Stomach (tissue), 9 donors: ENCODE measurements around the gene SCAMP1. TPM values are rescaled to one million over a fixed set of nuclear protein-coding genes. Genes with fewer than 3 reads are reported as not detected.
A peak's percentile ranks its signal among the peaks of the same experiment; 100 is the strongest.

Source experiments
- DNase-seq, 2 donors: peaks; one replicate each; pipeline versions ENCODE4 v3.0.0 to v3.0.0-alpha.2; 2013 to 2019
- H3K27ac ChIP-seq, 5 donors: fragments of 200-600 bp in 4 of 5; sonication (generic) in 4 of 5; one replicate each; pipeline ENCODE4 v1.5.1; 2013 to 2019; ENCODE audit warnings: mild to moderate bottlenecking in 1 of 5, moderate library complexity in 1 of 5
- H3K27me3 ChIP-seq, 3 donors: fragments of 200-600 bp; sonication (generic); one replicate each; pipeline ENCODE4 v1.5.1; 2017 to 2019; ENCODE audit warnings: mixed run types in 1 of 3
- H3K36me3 ChIP-seq, 4 donors: fragments of 200-600 bp; sonication (generic); 1 replicate in 3 of 4; 2 replicates in 1 of 4; pipeline ENCODE4 v1.5.1; 2016 to 2019
- H3K4me1 ChIP-seq, 4 donors: fragments of 200-600 bp; sonication (generic); one replicate each; pipeline ENCODE4 v1.5.1; 2016 to 2019
- H3K4me3 ChIP-seq, 4 donors: fragments of 200-600 bp; sonication (generic) in 3 of 4; one replicate each; pipeline ENCODE4 v1.5.1; 2016 to 2019; ENCODE audit warnings: mild to moderate bottlenecking in 1 of 4
- H3K9me3 ChIP-seq, 4 donors: fragments of 200-600 bp; sonication (generic); one replicate each; pipeline ENCODE4 v1.5.1; 2016 to 2019
- EP300 ChIP-seq: sonication (generic); formaldehyde crosslinking; IDR thresholded peaks from one replicate; pipeline ENCODE4 v1.6.1; 2017; ENCODE audit warnings: antibody characterized with exemption
- POLR2A ChIP-seq, 4 donors: fragments of 450-650 bp; IDR thresholded peaks; one replicate each; pipeline ENCODE4 v1.6.1; 2016; ENCODE audit warnings: antibody characterized with exemption in 4 of 4, control low read depth in 2 of 4, mild to moderate bottlenecking in 1 of 4, moderate library complexity in 1 of 4
- POLR2AphosphoS5 ChIP-seq, 3 donors: sonication (generic); formaldehyde crosslinking; IDR thresholded peaks; one replicate each; pipeline ENCODE4 v1.6.1; 2016; ENCODE audit warnings: antibody characterized with exemption in 3 of 3
- WGBS, 5 donors: extraction: QIAGEN DNeasy Blood & Tissue Kit in 3 of 5; methylation state at CpG; one replicate each; pipeline versions ENCODE4 v1.1.5 to v1.1.7; 2013 to 2018; 5-methylcytosine and 5-hydroxymethylcytosine counted together
- intact Hi-C: fragments of 100-400 bp; cut with DNase I; formaldehyde crosslinking; loops from one replicate; pipeline ENCODE4 v1.15.1; 2023; ENCODE audit warnings: low total_unique reads
- polyA plus RNA-seq, 3 donors: library from polyadenylated mRNA; stranded (reverse); fragments of 200-250 nt; gene quantifications; one replicate each; pipeline ENCODE4 v1.2.3, GENCODE V29; 2013
- total RNA-seq, 5 donors: library from RNA; depleted of rRNA; stranded (reverse); fragments of >200 nt; gene quantifications; one replicate each; pipeline versions ENCODE4 v1.1.0 to v1.2.3, GENCODE V29; 2014 to 2016
- TF ChIP-seq, protein P1 (sequence below), 7 experiments: fragments of 450-650 bp in 4 of 7; fragments of 200-600 bp in 3 of 7; sonication (generic) in 3 of 7; IDR thresholded peaks; one replicate each; pipeline ENCODE4 v1.5.1; 2016 to 2019; ENCODE audit warnings: antibody characterized with exemption in 7 of 7, control low read depth in 2 of 7, mild to moderate bottlenecking in 1 of 7
- donor health status: healthy with polysubstance abuse.
- donor health status: Bipolar disorder and iron deficiency.
- donor health status: healthy.

SCAMP1 gene
- total and polyA plus RNA-seq, 8 donors, result 7.2 to 77.3 (median 14.7) TPM

DNA sequence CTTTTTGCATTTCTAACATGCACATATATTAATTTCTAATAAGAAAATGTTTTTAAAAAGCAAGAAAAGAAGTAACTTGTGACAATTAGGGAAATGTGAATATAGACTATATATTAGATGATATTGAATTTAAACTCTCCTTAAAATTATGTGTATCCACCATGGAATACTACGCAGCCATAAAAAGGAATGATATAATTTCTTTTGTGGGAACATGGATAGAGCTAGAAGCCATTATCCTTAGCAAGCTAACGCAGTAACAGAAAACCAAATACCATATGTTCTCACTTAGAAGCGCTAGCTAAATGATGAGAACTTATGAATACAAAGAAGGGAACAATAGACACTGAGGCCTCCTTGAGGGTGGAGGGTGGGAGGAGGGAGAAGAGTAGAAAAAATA is 42.1 kb upstream of the SCAMP1 start:
- Histone ChIP-seq H3K27ac (no peak overlapping the region), H3K4me3 (no peak overlapping the region), H3K9me3 (no peaks in the 10 kb centered on the region), H3K36me3 (no peaks in the 10 kb centered on the region), H3K4me1 (no peaks in the 10 kb centered on the region), H3K27me3 (no peaks in the 10 kb centered on the region)
- intact Hi-C loops, result no loop called here
- WGBS, 5 donors, result 92 to 98% (median 95%) methylated on average over 3 of the region's 3 CpGs
- DNase-seq, result no peak
- TF ChIP-seq EP300, result no peak
- TF ChIP-seq, protein P1, sequence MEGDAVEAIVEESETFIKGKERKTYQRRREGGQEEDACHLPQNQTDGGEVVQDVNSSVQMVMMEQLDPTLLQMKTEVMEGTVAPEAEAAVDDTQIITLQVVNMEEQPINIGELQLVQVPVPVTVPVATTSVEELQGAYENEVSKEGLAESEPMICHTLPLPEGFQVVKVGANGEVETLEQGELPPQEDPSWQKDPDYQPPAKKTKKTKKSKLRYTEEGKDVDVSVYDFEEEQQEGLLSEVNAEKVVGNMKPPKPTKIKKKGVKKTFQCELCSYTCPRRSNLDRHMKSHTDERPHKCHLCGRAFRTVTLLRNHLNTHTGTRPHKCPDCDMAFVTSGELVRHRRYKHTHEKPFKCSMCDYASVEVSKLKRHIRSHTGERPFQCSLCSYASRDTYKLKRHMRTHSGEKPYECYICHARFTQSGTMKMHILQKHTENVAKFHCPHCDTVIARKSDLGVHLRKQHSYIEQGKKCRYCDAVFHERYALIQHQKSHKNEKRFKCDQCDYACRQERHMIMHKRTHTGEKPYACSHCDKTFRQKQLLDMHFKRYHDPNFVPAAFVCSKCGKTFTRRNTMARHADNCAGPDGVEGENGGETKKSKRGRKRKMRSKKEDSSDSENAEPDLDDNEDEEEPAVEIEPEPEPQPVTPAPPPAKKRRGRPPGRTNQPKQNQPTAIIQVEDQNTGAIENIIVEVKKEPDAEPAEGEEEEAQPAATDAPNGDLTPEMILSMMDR (IDR thresholded peaks at IDR 0.05), result no peak
- TF ChIP-seq POLR2AphosphoS5 (IDR thresholded peaks at IDR 0.05), result no peak
- no peak for TF ChIP-seq POLR2A (IDR thresholded peaks at IDR 0.05)

DNA sequence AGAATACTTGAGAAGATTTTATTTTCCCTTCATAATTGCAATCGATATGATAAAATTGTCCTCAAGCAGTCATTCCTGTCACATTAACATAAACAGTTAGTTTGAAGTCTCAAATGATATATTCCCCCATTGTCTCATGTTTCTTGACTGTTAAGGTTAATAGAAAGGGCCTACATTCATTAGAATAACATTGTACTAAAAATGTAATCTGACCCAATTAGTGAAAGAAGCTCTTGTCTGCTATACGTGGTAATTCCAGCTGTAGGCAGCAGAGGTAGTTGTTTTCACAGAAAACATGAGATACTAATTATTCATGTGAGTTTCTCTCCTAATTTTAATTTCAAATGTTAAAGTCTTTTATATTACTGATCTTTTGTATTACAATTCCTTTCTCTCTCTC is 40.0 kb upstream of the SCAMP1 start:
- WGBS, 5 donors, result 38 to 48% (median 42%) methylated on average over 2 of the region's 2 CpGs
- peak in 1 of 2 donors; percentile 51 for DNase-seq
- H3K4me3 ChIP-seq, result no peak overlapping the region

DNA sequence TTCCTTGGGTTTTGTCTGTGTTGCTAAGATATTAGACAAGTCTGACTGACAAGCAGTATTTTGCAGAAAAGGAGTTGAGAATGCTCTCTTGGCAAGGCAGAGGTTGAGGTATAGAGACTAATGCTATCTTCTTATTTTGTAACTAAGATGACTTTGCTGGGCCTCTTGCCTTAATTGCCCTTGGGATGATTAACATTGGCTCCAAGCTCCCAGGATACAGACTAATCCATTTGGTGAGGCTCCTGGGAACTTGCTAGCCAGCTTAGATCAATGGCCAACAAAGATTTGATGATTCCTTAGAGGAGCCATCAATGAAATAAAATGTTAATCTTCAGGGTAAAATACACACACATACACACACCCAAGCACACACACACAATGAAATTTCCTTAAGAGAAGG is 37.2 kb upstream of the SCAMP1 start:
- H3K27ac ChIP-seq, result no peak overlapping the region
- intact Hi-C loops, result no loop called here
- H3K4me1 ChIP-seq, result no peaks in the 10 kb centered on the region
- H3K9me3 ChIP-seq, result no peaks in the 10 kb centered on the region
- no peaks in the 10 kb centered on the region for H3K36me3 ChIP-seq
- H3K27me3 ChIP-seq, result no peaks in the 10 kb centered on the region
- TF ChIP-seq POLR2A (IDR thresholded peaks at IDR 0.05) (no peak), POLR2AphosphoS5 (IDR thresholded peaks at IDR 0.05) (no peak), EP300 (no peak)
- TF ChIP-seq, protein P1 (IDR thresholded peaks at IDR 0.05), result no peak
- no peak for DNase-seq
- H3K4me3 ChIP-seq, result no peak overlapping the region

More for the DNA sequence above, 40.0 kb upstream of the SCAMP1 start:
- intact Hi-C loops, result no loop called here
- Histone ChIP-seq H3K9me3 (no peaks in the 10 kb centered on the region), H3K27ac (no peak overlapping the region), H3K36me3 (no peaks in the 10 kb centered on the region), H3K4me1 (no peaks in the 10 kb centered on the region), H3K27me3 (no peaks in the 10 kb centered on the region)
- no peak for TF ChIP-seq POLR2A (IDR thresholded peaks at IDR 0.05)
- TF ChIP-seq, protein P1 (IDR thresholded peaks at IDR 0.05), result peak in 5 of 7 experiments; percentile 27 to 57 (median 33)

- TF ChIP-seq, protein P1 (IDR thresholded peaks at IDR 0.05), result no peak
- TF ChIP-seq POLR2AphosphoS5 (IDR thresholded peaks at IDR 0.05), result no peak
- no peak for TF ChIP-seq EP300
- TF ChIP-seq POLR2A (IDR thresholded peaks at IDR 0.05), result no peak
- Histone ChIP-seq H3K27me3 (no peaks in the 10 kb centered on the region), H3K9me3 (no peaks in the 10 kb centered on the region), H3K4me1 (no peaks in the 10 kb centered on the region), H3K36me3 (no peaks in the 10 kb centered on the region), H3K27ac (no peak overlapping the region), H3K4me3 (no peak overlapping the region)
- intact Hi-C loops, result no loop called here
- no peak for DNase-seq
- WGBS, 5 donors, result 89 to 98% (median 92%) methylated on average over 3 of the region's 3 CpGs
These were observed 33.5 kb upstream of the SCAMP1 start for GRCh38 chr5:78326930-78327329.
